Frontal cortex (tissue), 4 donors: ENCODE measurements around the gene ZNF692. TPM values are rescaled to one million over a fixed set of nuclear protein-coding genes. Genes with fewer than 3 reads are reported as not detected.
"Not testable (repeated sequence)": the region's sequence is repeated elsewhere in the genome, so short reads cannot be mapped to it uniquely, and the experiment has no call there.

ENCODE experiments used
- DNase-seq, 2 donors: peaks; one replicate each; pipeline ENCODE4 v3.0.0; 2012; ENCODE audit warnings: low spot score in 2 of 2
- FAIRE-seq: peaks from 2 replicates; lab custom pipeline; 2012; peaks lifted over from hg19 to GRCh38; lab: Jason Lieb, UNC
- total RNA-seq: library from RNA; depleted of rRNA; stranded (reverse); fragments of >200 nt; gene quantifications from one replicate; pipeline ENCODE4 v1.2.3, GENCODE V29; 2014
- donor health status: control.
- donor health status: control.
- donor health status: control.

The ZNF692 gene
- total RNA-seq, 1 donor from 2014 or later: 19.6 TPM

DNA sequence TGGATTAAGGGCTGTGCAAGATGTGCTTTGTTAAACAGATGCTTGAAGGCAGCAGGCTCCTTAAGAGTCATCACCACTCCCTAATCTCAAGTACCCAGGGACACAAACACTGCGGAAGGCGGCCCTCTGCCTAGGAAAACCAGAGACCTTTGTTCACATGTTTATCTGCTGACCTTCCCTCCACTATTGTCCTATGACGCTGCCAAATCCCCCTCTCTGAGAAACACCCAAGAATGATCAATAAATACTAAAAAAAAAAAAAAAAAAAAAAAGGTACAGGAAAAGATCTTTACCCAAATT lies 28.2 kb downstream of the ZNF692 start:
- DNase-seq, FAIRE-seq: not testable (repeated sequence)

GRCh38 chr1:248828845-248829244 lies 30.0 kb downstream of the ZNF692 start:
- DNase-seq (no peak), FAIRE-seq (no peak)

GRCh38 chr1:248825909-248826760 lies 32.8 kb downstream of the ZNF692 start, which contains the start of gene SH3BP5L:
SH3BP5L (minus strand) TSS chr1:248825915; CDS start chr1:248824935, 980 bp downstream.
- DNase-seq (peak; percentile 91 to 95), FAIRE-seq (no peak)

GRCh38 chr1:248825573-248825908 lies 33.3 kb downstream of the ZNF692 start:
- DNase-seq: no peak
- FAIRE-seq: no peak

DNA sequence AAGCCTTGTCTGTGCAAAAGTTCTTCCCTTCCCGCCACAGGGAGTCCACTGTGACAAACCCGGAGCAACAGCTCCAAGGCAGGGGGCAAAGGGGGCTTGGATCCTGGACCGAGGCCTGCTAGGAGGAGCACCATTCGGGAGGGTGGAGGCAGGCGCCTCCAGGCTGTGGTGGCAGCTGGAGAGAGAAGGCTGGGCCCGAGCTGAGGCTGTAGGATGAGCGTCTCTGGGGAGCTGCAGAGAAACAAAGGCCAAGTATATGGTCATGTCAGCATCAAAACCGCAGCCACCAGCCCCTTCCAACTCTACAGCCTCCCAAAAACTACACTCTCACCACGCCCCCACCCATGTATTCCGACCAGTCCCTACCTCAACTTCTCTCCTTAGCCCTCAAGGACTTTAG lies 33.7 kb downstream of the ZNF692 start:
- FAIRE-seq (no peak), DNase-seq (no peak)

GRCh38 chr1:248824701-248825100 lies 34.2 kb downstream of the ZNF692 start:
- FAIRE-seq: no peak
- no peak for DNase-seq

- FAIRE-seq: no peak
- no peak for DNase-seq
Observed at GRCh38 chr1:248824301-248824700, 34.6 kb downstream of the ZNF692 start.

- DNase-seq (no peak), FAIRE-seq (no peak)
Observed at GRCh38 chr1:248823517-248824001, 35.3 kb downstream of the ZNF692 start.

GRCh38 chr1:248822148-248823032 lies 36.5 kb downstream of the ZNF692 start:
- DNase-seq: no peak
- FAIRE-seq: no peak

DNA sequence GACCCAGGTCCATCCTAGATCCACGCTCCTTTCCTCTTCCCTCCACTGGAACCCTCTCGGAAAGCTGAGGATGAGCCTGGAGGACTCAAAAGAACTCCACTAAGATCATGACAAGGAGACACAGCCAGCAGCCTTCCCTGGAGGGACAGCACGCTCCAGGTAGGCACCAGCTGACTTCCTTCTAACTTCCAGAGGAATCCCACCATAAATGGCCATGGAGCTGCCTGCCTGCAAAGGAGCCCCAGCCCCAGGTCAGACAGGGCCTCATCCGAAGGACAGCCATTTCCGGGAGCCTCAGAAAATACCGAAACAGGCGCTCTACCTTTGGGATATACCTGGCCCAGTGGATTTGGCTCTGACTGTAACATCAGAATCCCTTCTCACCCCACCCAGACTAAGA lies 37.2 kb downstream of the ZNF692 start:
- no peak for FAIRE-seq
- no peak for DNase-seq

DNA sequence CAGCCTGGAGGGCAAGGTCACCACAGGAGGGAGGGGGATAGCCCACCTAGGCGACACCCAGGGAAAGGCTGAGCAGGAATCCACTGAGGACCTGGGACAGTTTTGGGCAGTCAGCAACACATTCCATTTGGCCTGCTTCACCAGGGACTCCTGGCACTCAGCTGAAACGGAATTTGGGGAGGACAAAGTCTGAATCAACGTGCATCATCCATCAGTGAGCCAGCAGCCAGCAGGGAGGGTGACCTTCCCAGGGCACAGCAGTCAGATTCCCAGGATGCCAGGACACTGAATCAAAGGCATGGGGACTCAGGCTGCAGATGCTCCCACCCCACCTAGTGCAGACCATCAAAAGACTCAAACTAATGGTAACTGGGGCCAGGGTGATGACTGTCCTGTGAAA lies 37.8 kb downstream of the ZNF692 start:
- no peak for DNase-seq
- no peak for FAIRE-seq

DNA sequence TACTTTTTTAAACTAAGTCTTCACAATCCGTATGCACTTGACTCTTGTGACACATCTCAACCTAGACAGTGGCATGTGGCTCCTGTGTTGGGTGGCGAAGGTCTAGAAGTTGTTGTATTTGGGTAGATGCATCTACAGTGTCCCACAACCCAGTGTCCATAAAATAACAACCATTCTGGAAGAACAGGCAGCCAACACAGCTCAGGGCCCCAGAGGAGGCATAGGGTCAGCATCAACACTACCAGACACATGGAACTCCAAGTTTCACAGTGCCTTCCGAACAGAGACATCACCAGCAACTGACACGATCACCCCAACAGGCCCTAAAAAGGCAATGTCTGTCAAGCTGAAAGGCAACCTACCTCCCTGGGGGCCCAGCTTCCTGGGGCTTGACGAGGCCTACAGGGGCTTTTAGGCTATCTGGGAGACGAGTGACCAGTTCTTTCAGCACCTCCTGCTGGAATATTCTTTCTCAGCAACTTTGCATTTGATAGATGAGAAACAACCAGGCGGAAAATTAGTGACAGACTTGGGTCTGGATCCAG lies 38.8 kb downstream of the ZNF692 start:
- no peak for FAIRE-seq
- DNase-seq: no peak

- DNase-seq (no peak), FAIRE-seq (no peak)
Observed at GRCh38 chr1:248818505-248819374, 40.1 kb downstream of the ZNF692 start.

DNA sequence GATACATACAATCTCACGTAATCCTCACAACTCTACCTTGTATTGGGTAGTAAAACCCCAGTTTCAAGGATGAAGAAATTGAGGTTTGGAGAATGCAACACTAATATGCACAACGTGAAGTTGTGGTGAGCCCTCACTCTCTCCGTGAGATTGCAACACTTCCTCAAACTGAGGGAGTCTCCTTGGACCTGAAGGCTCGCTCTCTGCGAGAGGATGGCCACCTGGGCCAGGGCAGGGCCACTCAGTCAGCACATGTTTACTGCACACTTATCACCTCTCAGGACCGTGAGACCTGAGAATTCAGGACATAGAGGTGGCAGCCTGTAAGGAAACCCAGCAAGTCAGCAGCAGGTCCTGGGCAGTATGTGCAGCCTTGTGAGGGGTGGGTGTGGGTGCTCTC lies 41.8 kb downstream of the ZNF692 start:
- FAIRE-seq (no peak), DNase-seq (no peak)

DNA sequence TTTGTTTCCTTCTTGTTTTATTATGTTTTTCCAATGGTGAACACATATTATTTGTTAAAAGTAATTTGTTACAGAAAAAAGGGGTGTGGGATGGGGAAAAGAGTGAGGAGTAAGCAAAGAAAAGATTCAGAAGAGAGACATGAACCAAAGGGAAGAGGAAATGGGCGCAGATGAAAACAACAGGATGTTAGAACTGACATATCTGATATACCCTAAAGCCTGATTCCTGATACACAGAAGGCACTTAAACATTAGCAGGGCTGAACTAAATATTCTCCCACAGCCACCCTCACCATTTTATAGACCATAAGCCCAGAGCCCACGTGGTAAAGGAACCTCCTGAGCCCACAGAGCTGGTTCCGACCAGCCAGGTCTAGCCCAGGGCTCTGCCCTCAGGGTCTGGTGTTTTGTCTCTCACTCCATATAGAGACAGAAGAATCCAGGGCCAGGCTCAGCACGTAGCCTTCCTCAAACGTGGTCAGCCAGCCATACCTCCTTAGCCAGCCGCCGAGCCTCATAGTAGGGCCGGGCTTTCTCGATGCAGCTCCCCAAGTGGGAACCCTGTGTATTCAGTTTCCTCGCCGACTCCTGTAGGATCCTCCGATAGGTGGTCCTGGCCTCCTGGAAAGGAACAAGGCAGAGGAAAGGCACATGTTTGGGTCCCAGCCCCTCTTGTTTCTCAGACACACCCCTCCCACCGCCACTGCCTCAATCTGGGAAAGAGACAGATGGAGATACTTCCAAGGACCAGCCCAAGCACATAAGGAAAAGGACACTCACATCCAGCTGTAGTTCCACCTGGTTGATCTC lies 42.6 kb downstream of the ZNF692 start:
- DNase-seq (no peak), FAIRE-seq (no peak)

GRCh38 chr1:248815407-248816034 lies 43.4 kb downstream of the ZNF692 start:
- DNase-seq: no peak
- FAIRE-seq: no peak

DNA sequence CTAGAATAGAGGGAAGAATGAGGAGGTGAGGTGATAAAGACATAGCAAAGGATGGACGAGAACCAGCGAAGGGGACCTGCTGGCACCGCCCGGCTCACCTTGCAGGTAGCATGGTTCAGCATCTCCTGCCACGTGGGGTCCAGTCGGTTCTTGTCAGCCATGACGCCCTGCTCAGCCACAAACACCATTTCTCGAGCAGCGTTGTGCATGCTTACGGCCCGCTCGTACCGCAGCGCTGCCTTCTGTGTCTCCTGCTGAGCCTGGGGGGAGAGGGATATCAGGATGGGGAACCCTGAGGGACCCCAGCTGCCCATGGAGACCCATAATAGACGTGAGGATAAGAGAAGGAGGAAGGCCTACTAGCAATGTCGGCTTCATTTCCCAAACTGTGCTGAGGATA lies 44.5 kb downstream of the ZNF692 start:
- FAIRE-seq: no peak
- DNase-seq: no peak

DNA sequence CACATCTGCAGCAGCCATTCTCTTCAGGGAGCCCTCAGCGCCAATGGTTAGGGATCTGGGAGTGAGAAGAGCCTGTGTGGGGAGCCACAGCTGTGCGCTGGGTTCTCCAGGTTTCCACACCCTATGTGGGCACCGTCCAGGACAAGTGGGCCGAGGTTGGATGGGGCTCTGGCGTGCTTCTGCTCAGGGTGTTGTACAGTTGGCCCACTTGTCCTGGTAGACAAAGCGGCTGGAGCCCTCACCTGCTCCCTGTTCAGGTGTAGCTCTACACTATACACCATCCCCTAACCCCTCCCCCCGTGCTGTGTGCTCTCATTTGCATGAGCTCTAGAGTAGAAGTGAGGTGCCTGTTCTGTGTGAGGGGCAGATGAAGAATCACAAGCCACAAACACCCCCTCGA lies 45.3 kb downstream of the ZNF692 start:
- no peak for DNase-seq
- FAIRE-seq: no peak
